Measurements from ENCODE around the gene CLDN19.
"Not testable (repeated sequence)": the region's sequence is repeated elsewhere in the genome, so short reads cannot be mapped to it uniquely, and the experiment has no call there.

The CLDN19 gene

DNA sequence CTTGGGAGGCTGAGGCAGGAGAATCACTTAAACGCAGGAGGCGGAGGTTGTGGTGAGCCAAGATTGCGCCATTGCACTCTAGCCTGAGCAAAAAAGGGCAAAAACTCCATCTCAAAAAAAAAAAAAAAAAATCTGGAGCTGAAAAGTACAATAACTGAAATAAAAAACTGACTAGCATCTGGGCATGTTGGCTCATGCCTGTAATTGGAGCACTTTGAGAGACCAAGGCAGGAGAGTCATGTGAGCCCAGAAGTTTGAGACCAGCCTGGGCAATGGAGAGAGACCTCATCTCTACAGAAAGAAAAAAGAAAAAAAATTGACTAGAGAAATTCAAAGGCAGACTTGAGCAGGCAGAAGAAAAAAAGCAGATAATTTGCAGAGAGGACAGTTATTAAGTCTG, 18.1 kb downstream of the CLDN19 start:
- Histone ChIP-seq H3K9me3 (ENCODE audit: control insufficient read depth, insufficient read depth, low read length) (no peaks in the 10 kb centered on the region), H3K36me3 (ENCODE audit: control insufficient read depth, low read length) (no peaks in the 10 kb centered on the region), H3K4me2 (ENCODE audit: low read length) (no peak overlapping the region), H3K27ac (ENCODE audit: low read depth, low read length) (no peak overlapping the region), H3K27me3 (ENCODE audit: control insufficient read depth, low read length) (no peaks in the 10 kb centered on the region), H3K4me3 (ENCODE audit: low read length) (no peak overlapping the region), H4K20me1 (ENCODE audit: control insufficient read depth, insufficient read depth, low read depth, low read length) (no peaks in the 10 kb centered on the region; the same call in 1 of the 2 replicates), H3F3A (ENCODE audit: control insufficient read depth, insufficient read depth) (peaks cover 5% of the 10 kb centered on the region; the same call in 1 of the 2 replicates), H3K79me2 (ENCODE audit: control insufficient read depth, low read length) (no peaks in the 10 kb centered on the region), H3K9me2 (replicated peaks; ENCODE audit: control insufficient read depth, low read length) (no peaks in the 10 kb centered on the region), H3K4me1 (ENCODE audit: control insufficient read depth, low read length) (no peaks in the 10 kb centered on the region)
- TF ChIP-seq, protein P1, sequence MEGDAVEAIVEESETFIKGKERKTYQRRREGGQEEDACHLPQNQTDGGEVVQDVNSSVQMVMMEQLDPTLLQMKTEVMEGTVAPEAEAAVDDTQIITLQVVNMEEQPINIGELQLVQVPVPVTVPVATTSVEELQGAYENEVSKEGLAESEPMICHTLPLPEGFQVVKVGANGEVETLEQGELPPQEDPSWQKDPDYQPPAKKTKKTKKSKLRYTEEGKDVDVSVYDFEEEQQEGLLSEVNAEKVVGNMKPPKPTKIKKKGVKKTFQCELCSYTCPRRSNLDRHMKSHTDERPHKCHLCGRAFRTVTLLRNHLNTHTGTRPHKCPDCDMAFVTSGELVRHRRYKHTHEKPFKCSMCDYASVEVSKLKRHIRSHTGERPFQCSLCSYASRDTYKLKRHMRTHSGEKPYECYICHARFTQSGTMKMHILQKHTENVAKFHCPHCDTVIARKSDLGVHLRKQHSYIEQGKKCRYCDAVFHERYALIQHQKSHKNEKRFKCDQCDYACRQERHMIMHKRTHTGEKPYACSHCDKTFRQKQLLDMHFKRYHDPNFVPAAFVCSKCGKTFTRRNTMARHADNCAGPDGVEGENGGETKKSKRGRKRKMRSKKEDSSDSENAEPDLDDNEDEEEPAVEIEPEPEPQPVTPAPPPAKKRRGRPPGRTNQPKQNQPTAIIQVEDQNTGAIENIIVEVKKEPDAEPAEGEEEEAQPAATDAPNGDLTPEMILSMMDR (IDR thresholded peaks at IDR 0.05; ENCODE audit: low read depth, low read length, poor library complexity, severe bottlenecking): no peak

DNA sequence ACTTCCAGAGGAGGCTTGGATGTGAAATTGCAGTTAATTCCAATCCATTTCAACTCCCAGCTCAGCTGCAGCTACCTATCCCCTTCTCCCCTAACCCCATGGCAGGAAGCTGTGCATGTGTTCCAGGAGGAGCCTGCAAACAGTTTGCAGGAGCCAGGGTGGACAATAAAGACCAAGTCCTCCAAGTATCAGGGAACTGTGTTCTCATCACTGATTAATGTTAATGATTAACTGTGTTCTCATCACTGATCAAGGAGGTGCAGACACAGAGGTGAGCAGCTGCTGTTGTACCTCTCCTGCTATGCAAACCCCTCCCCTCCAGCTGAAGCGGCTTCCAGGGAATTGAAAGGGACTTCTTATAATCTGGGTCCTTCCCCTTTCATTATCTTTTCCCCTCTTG, 19.2 kb downstream of the CLDN19 start:
- Histone ChIP-seq H3K9me2 (replicated peaks; ENCODE audit: control insufficient read depth, low read length) (no peaks in the 10 kb centered on the region), H4K20me1 (ENCODE audit: control insufficient read depth, insufficient read depth, low read depth, low read length) (peaks cover 6% of the 10 kb centered on the region; the same call in 1 of the 2 replicates), H3K4me3 (ENCODE audit: low read length) (no peak overlapping the region), H3K4me2 (ENCODE audit: low read length) (no peak overlapping the region), H3K79me2 (ENCODE audit: control insufficient read depth, low read length) (no peaks in the 10 kb centered on the region), H3F3A (ENCODE audit: control insufficient read depth, insufficient read depth) (peaks cover 13% of the 10 kb centered on the region; the same call in 1 of the 2 replicates), H3K27me3 (ENCODE audit: control insufficient read depth, low read length) (no peaks in the 10 kb centered on the region), H3K4me1 (ENCODE audit: control insufficient read depth, low read length) (no peaks in the 10 kb centered on the region), H3K9me3 (ENCODE audit: control insufficient read depth, insufficient read depth, low read length) (no peaks in the 10 kb centered on the region), H3K36me3 (ENCODE audit: control insufficient read depth, low read length) (peaks cover 5% of the 10 kb centered on the region; the same call in 1 of the 2 replicates), H3K27ac (ENCODE audit: low read depth, low read length) (no peak overlapping the region)
- TF ChIP-seq EZH2phosphoT487 (IDR thresholded peaks at IDR 0.05; ENCODE audit: borderline replicate concordance, low read length): no peak
- TF ChIP-seq, protein P1 (IDR thresholded peaks at IDR 0.05; ENCODE audit: low read depth, low read length, poor library complexity, severe bottlenecking): no peak

DNA sequence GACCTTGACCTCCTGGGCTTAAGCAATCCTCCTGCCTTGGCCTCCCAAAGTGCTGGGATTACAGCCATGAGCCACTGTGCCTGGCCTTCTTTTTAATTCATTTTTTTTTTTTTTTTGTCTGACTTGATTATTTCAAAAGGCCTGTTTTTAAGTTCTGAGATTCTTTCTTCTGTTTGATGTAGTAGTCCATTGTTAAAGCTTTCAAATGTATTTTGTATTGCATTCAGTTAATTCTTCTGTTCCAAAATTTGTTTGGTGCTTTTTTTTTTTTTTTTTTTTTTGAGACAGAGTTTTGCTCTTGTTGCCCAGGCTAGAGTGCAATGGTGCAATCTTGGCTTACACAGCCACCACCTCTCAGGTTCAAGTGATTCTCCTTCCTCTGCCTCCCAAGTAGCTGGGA, 25.6 kb downstream of the CLDN19 start:
- H3K27ac ChIP-seq (ENCODE audit: low read depth, low read length); H3K4me2 ChIP-seq (ENCODE audit: low read length); H4K20me1 ChIP-seq (ENCODE audit: control insufficient read depth, insufficient read depth, low read depth, low read length); H3K27me3 ChIP-seq (ENCODE audit: control insufficient read depth, low read length); H3K9me3 ChIP-seq (ENCODE audit: control insufficient read depth, insufficient read depth, low read length); H3K4me3 ChIP-seq (ENCODE audit: low read length); H3K4me1 ChIP-seq (ENCODE audit: control insufficient read depth, low read length); H3K9me2 ChIP-seq (replicated peaks; ENCODE audit: control insufficient read depth, low read length): not testable (repeated sequence)
- peaks cover 23% of the 10 kb centered on the region for H3F3A ChIP-seq (ENCODE audit: control insufficient read depth, insufficient read depth)
- H3K36me3 ChIP-seq (ENCODE audit: control insufficient read depth, low read length): peaks cover 55% of the 10 kb centered on the region
- H3K79me2 ChIP-seq (ENCODE audit: control insufficient read depth, low read length): peaks cover 19% of the 10 kb centered on the region

DNA sequence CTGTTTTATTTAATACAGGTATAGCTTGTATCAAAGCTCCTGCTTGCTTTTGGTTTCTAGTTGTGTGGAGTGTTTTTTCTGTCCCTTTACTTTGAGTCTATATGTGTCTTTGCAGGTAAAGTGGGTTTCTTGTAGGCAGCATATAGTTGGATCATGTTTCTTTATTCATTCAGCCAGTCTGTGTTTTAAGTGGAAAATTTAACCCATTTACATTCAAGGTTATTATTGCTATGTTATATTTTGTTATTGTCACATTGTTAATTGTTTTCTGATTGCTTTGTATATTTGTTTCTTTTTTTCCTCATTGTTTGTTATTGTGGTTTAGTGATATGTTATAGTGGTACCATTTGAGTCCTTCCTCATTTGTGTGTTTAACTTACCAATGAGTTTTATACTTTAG, 26.7 kb downstream of the CLDN19 start:
- no peak overlapping the region for H3K4me3 ChIP-seq (ENCODE audit: low read length)
- H3K9me3 ChIP-seq (ENCODE audit: control insufficient read depth, insufficient read depth, low read length): no peaks in the 10 kb centered on the region
- H3K36me3 ChIP-seq (ENCODE audit: control insufficient read depth, low read length): peaks cover 56% of the 10 kb centered on the region
- no peaks in the 10 kb centered on the region for H3K9me2 ChIP-seq (replicated peaks; ENCODE audit: control insufficient read depth, low read length)
- no peaks in the 10 kb centered on the region for H3K4me1 ChIP-seq (ENCODE audit: control insufficient read depth, low read length)
- no peak overlapping the region for H3K27ac ChIP-seq (ENCODE audit: low read depth, low read length)
- no peaks in the 10 kb centered on the region for H3K27me3 ChIP-seq (ENCODE audit: control insufficient read depth, low read length)
- peaks cover 23% of the 10 kb centered on the region for H3F3A ChIP-seq (ENCODE audit: control insufficient read depth, insufficient read depth)
- no peak for TF ChIP-seq EZH2phosphoT487 (IDR thresholded peaks at IDR 0.05; ENCODE audit: borderline replicate concordance, low read length)
- TF ChIP-seq, protein P1 (IDR thresholded peaks at IDR 0.05; ENCODE audit: low read depth, low read length, poor library complexity, severe bottlenecking): no peak
- H3K79me2 ChIP-seq (ENCODE audit: control insufficient read depth, low read length): peaks cover 23% of the 10 kb centered on the region
- H4K20me1 ChIP-seq (ENCODE audit: control insufficient read depth, insufficient read depth, low read depth, low read length): peaks cover 9% of the 10 kb centered on the region
- H3K4me2 ChIP-seq (ENCODE audit: low read length): no peak overlapping the region

DNA sequence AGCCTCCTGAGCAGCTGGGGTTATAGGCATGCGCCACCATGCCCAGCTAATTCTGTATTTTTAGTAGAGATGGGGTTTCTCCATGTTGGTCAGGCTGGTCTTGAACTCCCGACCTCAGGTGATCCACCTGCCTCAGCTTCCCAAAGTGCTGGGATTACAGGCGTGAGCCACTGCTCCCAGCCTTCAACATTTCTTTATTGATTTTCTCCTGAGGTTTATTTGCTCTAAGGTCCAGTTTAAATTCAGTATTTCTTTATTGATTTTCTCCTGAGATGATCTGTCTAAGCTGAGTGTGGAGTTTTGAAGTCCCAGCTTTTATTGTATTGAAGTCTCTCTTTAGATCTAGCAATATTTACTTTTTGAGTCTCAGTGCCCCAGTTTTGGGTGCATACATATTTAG, 27.2 kb downstream of the CLDN19 start:
- Histone ChIP-seq H3F3A (ENCODE audit: control insufficient read depth, insufficient read depth) (peaks cover 23% of the 10 kb centered on the region), H3K79me2 (ENCODE audit: control insufficient read depth, low read length) (peaks cover 28% of the 10 kb centered on the region), H3K36me3 (ENCODE audit: control insufficient read depth, low read length) (peaks cover 61% of the 10 kb centered on the region)
- not testable (repeated sequence) for H3K9me3 ChIP-seq (ENCODE audit: control insufficient read depth, insufficient read depth, low read length); H3K4me3 ChIP-seq (ENCODE audit: low read length); H3K27me3 ChIP-seq (ENCODE audit: control insufficient read depth, low read length); H3K27ac ChIP-seq (ENCODE audit: low read depth, low read length); H3K4me1 ChIP-seq (ENCODE audit: control insufficient read depth, low read length); H3K9me2 ChIP-seq (replicated peaks; ENCODE audit: control insufficient read depth, low read length); H4K20me1 ChIP-seq (ENCODE audit: control insufficient read depth, insufficient read depth, low read depth, low read length); H3K4me2 ChIP-seq (ENCODE audit: low read length)

All from DOHH2 (cell line).